Cardiac muscle cell (in vitro differentiated cells and primary cell): ENCODE data around the gene SPINT2. TPM values are rescaled to one million over a fixed set of nuclear protein-coding genes. Genes with fewer than 3 reads are reported as not detected.

ENCODE experiments used
- DNase-seq, 2 donors: peaks; one replicate each; pipeline versions ENCODE4 v3.0.0 to v3.0.0-alpha.2; 2010 to 2017; ENCODE audit warnings: low read depth in 1 of 2, low spot score in 1 of 2
- H3K27ac ChIP-seq: fragments of 200-600 bp; sonication (generic); 2 replicates; pipeline ENCODE4 v1.5.1; 2016
- H3K27me3 ChIP-seq: fragments of 200-600 bp; sonication (generic); 2 replicates; pipeline ENCODE4 v1.6.0; 2016; ENCODE audit warnings: control low read depth
- H3K36me3 ChIP-seq: fragments of 200-600 bp; sonication (generic); 2 replicates; pipeline ENCODE4 v1.5.1; 2016; ENCODE audit warnings: control low read depth
- H3K4me1 ChIP-seq: fragments of 200-600 bp; sonication (generic); 2 replicates; pipeline ENCODE4 v1.8.1; 2017; ENCODE audit warnings: low read depth, mild to moderate bottlenecking, mixed run types
- H3K4me3 ChIP-seq: fragments of 200-600 bp; sonication (generic); 2 replicates; pipeline ENCODE4 v1.5.1; 2016; ENCODE audit warnings: mild to moderate bottlenecking
- H3K9me3 ChIP-seq: fragments of 200-600 bp; sonication (generic); 2 replicates; pipeline ENCODE4 v1.5.1; 2017; ENCODE audit warnings: low read depth, mild to moderate bottlenecking, control low read depth
- CTCF ChIP-seq: IDR thresholded peaks from 2 replicates; pipeline ENCODE4 v1.5.1; 2012; ENCODE audit warnings: low read depth, mild to moderate bottlenecking, low read length
- polyA plus RNA-seq: library from polyadenylated mRNA; unstranded; fragments of >200 nt; fragmentation: Nextera tagmentation; extraction: Ambion mirVana; gene quantifications from 2 replicates; pipeline ENCODE4 v1.2.1, GENCODE V29; 2016
- total RNA-seq: library from RNA; depleted of rRNA; stranded (reverse); fragments of >200 nt; gene quantifications from 2 replicates; pipeline ENCODE4 v1.2.3, GENCODE V29; 2016

SPINT2 gene
- total and polyA plus RNA-seq, 2 experiments from 2014 or later: 420 to 455 TPM

- no peak for DNase-seq
- no peak overlapping the region for H3K27ac ChIP-seq
- H3K4me1 ChIP-seq: no peaks in the 10 kb centered on the region
These were observed 27.5 kb downstream of the SPINT2 start for GRCh38 chr19:38291855-38292254.

GRCh38 chr19:38293281-38293680 lies 28.9 kb downstream of the SPINT2 start:
- no peak for TF ChIP-seq CTCF
- Histone ChIP-seq H3K27ac (no peak overlapping the region), H3K9me3 (no peaks in the 10 kb centered on the region), H3K4me3 (no peak overlapping the region), H3K4me1 (no peaks in the 10 kb centered on the region), H3K36me3 (peaks cover 17% of the 10 kb centered on the region), H3K27me3 (no peaks in the 10 kb centered on the region)
- no peak for DNase-seq

More at GRCh38 chr19:38291855-38292254, 27.5 kb downstream of the SPINT2 start:
- TF ChIP-seq CTCF: no peak
- H3K9me3 ChIP-seq: no peaks in the 10 kb centered on the region
- peaks cover 18% of the 10 kb centered on the region for H3K36me3 ChIP-seq
- no peaks in the 10 kb centered on the region for H3K27me3 ChIP-seq
- no peak overlapping the region for H3K4me3 ChIP-seq

GRCh38 chr19:38294090-38294489 lies 29.7 kb downstream of the SPINT2 start:
- DNase-seq: no peak
- Histone ChIP-seq H3K4me1 (no peaks in the 10 kb centered on the region), H3K27me3 (no peaks in the 10 kb centered on the region), H3K36me3 (peaks cover 13% of the 10 kb centered on the region), H3K27ac (no peak overlapping the region), H3K4me3 (no peak overlapping the region), H3K9me3 (no peaks in the 10 kb centered on the region)
- TF ChIP-seq CTCF: no peak

GRCh38 chr19:38298821-38299680 lies 34.7 kb downstream of the SPINT2 start:
- TF ChIP-seq CTCF: no peak
- Histone ChIP-seq H3K27me3 (peaks cover 5% of the 10 kb centered on the region), H3K9me3 (no peaks in the 10 kb centered on the region), H3K36me3 (no peaks in the 10 kb centered on the region), H3K4me1 (peaks cover 3% of the 10 kb centered on the region), H3K4me3 (no peak overlapping the region), H3K27ac (no peak overlapping the region)
- peak in 1 of 2 donors; percentile 43 for DNase-seq

- H3K4me1 ChIP-seq: peaks cover 3% of the 10 kb centered on the region
- H3K4me3 ChIP-seq: no peak within 1 kb of the TSS
- H3K9me3 ChIP-seq: no peaks in the 10 kb centered on the region
- no peak within 1 kb of the TSS for H3K27ac ChIP-seq
- TF ChIP-seq CTCF: no peak
- no peaks in the 10 kb centered on the region for H3K36me3 ChIP-seq
- DNase-seq: no peak
- H3K27me3 ChIP-seq: peaks cover 5% of the 10 kb centered on the region
These were observed 39.4 kb downstream of the SPINT2 start, which contains the start of gene C19orf33 for GRCh38 chr19:38303517-38304351. TSS of gene C19orf33 (plus strand) at chr19:38304251. CDS start at chr19:38304262, 11 bp downstream.
